Chondrocyte (in vitro differentiated cells): Measurements from ENCODE around the gene STARD10. TPM values are rescaled to one million over a fixed set of nuclear protein-coding genes. Genes with fewer than 3 reads are reported as not detected.

ENCODE experiments used
- DNase-seq: peaks from one replicate; pipeline ENCODE4 v3.0.0; 2021; ENCODE audit warnings: mixed read lengths, low spot score
- H3K27ac Mint-ChIP-seq: one replicate; pipeline ENCODE4 v1.8.0; 2021; ENCODE audit warnings: mild to moderate bottlenecking, moderate library complexity, mixed read lengths; ENCODE audit not compliant: unreplicated experiment
- H3K27me3 Mint-ChIP-seq: 2 replicates; pipeline ENCODE4 v1.8.0; 2021; ENCODE audit warnings: low read depth, mixed read lengths
- H3K36me3 Mint-ChIP-seq: 2 replicates; pipeline ENCODE4 v1.8.0; 2021; ENCODE audit warnings: low read depth, mixed read lengths
- H3K4me1 Mint-ChIP-seq: 2 replicates; pipeline ENCODE4 v1.8.0; 2021; ENCODE audit warnings: low read depth, mild to moderate bottlenecking, mixed read lengths
- H3K4me3 Mint-ChIP-seq: one replicate; pipeline ENCODE4 v1.8.0; 2021; ENCODE audit warnings: mild to moderate bottlenecking, moderate library complexity, mixed read lengths; ENCODE audit not compliant: unreplicated experiment
- H3K9me3 Mint-ChIP-seq: 2 replicates; pipeline ENCODE4 v1.8.0; 2021; ENCODE audit warnings: low read depth, mixed read lengths
- CTCF ChIP-seq: fragments of 200-600 bp; sonication (generic); IDR thresholded peaks from 2 replicates; pipeline ENCODE4 v1.5.0; 2021; ENCODE audit warnings: antibody characterized with exemption, mild to moderate bottlenecking, moderate library complexity
- total RNA-seq: library from RNA; stranded (reverse); gene quantifications from 3 replicates; pipeline ENCODE4 v1.2.1, GENCODE V29; 2021

Gene STARD10
- total RNA-seq, 1 donor from 2014 or later: 79.4 TPM

GRCh38 chr11:72712841-72713240, 81.0 kb downstream of the STARD10 start:
- no peak for DNase-seq

GRCh38 chr11:72712168-72712751, 81.6 kb downstream of the STARD10 start:
- Mint-ChIP-seq H3K27ac (no peak overlapping the region), H3K27me3 (no peaks in the 10 kb centered on the region), H3K4me1 (peaks cover 3% of the 10 kb centered on the region), H3K9me3 (no peaks in the 10 kb centered on the region), H3K36me3 (peaks cover 29% of the 10 kb centered on the region), H3K4me3 (no peak overlapping the region)
- DNase-seq: no peak
- no peak for TF ChIP-seq CTCF

More at GRCh38 chr11:72712841-72713240, 81.0 kb downstream of the STARD10 start:
- peaks cover 29% of the 10 kb centered on the region for H3K36me3 Mint-ChIP-seq
- H3K27me3 Mint-ChIP-seq: no peaks in the 10 kb centered on the region
- H3K4me1 Mint-ChIP-seq: peaks cover 3% of the 10 kb centered on the region
- H3K4me3 Mint-ChIP-seq: no peak overlapping the region
- H3K27ac Mint-ChIP-seq: no peak overlapping the region
- H3K9me3 Mint-ChIP-seq: no peaks in the 10 kb centered on the region
- TF ChIP-seq CTCF: no peak

GRCh38 chr11:72711141-72711540, 82.7 kb downstream of the STARD10 start:
- no peak for TF ChIP-seq CTCF
- Mint-ChIP-seq H3K27me3 (no peaks in the 10 kb centered on the region), H3K36me3 (peaks cover 32% of the 10 kb centered on the region), H3K4me1 (peaks cover 10% of the 10 kb centered on the region), H3K27ac (no peak overlapping the region), H3K4me3 (no peak overlapping the region), H3K9me3 (no peaks in the 10 kb centered on the region)
- DNase-seq: no peak

- Mint-ChIP-seq H3K27me3 (no peaks in the 10 kb centered on the region), H3K4me1 (peaks cover 17% of the 10 kb centered on the region), H3K4me3 (no peak overlapping the region), H3K27ac (no peak overlapping the region), H3K9me3 (no peaks in the 10 kb centered on the region), H3K36me3 (peaks cover 32% of the 10 kb centered on the region)
- DNase-seq: peak; percentile 83
- TF ChIP-seq CTCF: no peak
These were observed 83.6 kb downstream of the STARD10 start for GRCh38 chr11:72710278-72710677.

GRCh38 chr11:72709478-72710238, 84.2 kb downstream of the STARD10 start:
- H3K9me3 Mint-ChIP-seq: no peaks in the 10 kb centered on the region
- peaks cover 32% of the 10 kb centered on the region for H3K36me3 Mint-ChIP-seq
- no peaks in the 10 kb centered on the region for H3K27me3 Mint-ChIP-seq
- no peak overlapping the region for H3K27ac Mint-ChIP-seq
- H3K4me3 Mint-ChIP-seq: no peak overlapping the region
- DNase-seq: peak; percentile 79
- H3K4me1 Mint-ChIP-seq: peaks cover 17% of the 10 kb centered on the region
- no peak for TF ChIP-seq CTCF
